ENCODE data around the gene VAV2.

VAV2 gene

GRCh38 chr9:133971121-133971951, 20.8 kb downstream of the VAV2 start:
- Mint-ChIP-seq H3K4me1 (peaks cover 63% of the 10 kb centered on the region), H3K27ac (peak overlapping the region; percentile 32), H3K27me3 (ENCODE audit: low read depth, poor library complexity) (no peaks in the 10 kb centered on the region), H3K36me3 (ENCODE audit: low read depth) (peaks cover 6% of the 10 kb centered on the region), H3K9me3 (peaks cover 7% of the 10 kb centered on the region), H3K4me3 (no peak overlapping the region)
- peak; percentile 9 for DNase-seq
- TF ChIP-seq, protein P1, sequence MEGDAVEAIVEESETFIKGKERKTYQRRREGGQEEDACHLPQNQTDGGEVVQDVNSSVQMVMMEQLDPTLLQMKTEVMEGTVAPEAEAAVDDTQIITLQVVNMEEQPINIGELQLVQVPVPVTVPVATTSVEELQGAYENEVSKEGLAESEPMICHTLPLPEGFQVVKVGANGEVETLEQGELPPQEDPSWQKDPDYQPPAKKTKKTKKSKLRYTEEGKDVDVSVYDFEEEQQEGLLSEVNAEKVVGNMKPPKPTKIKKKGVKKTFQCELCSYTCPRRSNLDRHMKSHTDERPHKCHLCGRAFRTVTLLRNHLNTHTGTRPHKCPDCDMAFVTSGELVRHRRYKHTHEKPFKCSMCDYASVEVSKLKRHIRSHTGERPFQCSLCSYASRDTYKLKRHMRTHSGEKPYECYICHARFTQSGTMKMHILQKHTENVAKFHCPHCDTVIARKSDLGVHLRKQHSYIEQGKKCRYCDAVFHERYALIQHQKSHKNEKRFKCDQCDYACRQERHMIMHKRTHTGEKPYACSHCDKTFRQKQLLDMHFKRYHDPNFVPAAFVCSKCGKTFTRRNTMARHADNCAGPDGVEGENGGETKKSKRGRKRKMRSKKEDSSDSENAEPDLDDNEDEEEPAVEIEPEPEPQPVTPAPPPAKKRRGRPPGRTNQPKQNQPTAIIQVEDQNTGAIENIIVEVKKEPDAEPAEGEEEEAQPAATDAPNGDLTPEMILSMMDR (IDR thresholded peaks at IDR 0.05), result no peak

- no peak overlapping the region for H3K4me3 Mint-ChIP-seq
Measured at GRCh38 chr9:133970581-133971058, 21.5 kb downstream of the VAV2 start.

DNA sequence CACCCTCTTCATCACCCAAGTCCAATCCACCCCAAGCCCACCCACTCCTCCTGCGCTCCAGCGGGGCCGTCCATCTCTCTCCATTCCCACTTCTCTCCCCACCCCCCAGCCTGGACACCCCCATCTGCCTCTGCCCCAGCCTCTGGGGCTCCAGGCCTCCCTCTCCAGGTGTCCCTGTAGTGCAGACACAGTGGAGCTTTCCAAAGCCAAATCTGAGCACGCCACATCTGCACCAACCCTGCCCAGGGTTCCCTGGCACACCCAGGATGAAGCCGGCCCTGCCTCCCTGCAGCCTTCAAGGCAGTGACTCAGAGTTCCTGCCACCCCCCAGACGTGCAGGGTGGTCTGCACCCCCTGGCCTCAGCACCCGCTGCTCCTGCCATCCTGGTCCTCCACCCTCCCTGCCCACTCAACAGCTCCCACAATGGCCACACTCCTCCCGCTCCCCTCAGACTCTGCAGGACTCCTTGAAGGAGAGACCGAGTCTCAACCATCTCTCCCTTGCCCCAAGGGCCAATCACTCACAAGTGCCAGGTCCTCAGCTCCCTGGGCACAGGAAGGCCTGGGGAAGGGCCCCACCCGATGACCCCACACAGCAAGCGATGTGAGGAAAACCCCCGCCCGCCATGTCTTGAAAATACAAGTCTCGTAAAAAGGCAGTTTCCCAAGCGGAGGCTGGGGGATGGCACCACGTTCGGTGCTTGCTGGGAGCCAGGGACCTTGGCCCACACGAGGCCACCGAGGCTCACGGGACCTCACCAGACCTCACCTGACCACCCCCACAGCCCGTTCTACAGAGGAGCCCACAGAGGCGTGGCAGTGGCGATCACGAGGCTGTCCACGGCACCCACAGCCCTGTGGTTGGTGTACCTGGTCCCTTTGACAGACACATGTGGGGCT, 22.2 kb downstream of the VAV2 start:
- H3K9me3 Mint-ChIP-seq, result peaks cover 21% of the 10 kb centered on the region
- peaks cover 54% of the 10 kb centered on the region for H3K4me1 Mint-ChIP-seq
- TF ChIP-seq, protein P1 (IDR thresholded peaks at IDR 0.05), result no peak
- H3K4me3 Mint-ChIP-seq, result no peak overlapping the region
- DNase-seq, result peak; percentile 2
- H3K27ac Mint-ChIP-seq, result no peak overlapping the region
- peaks cover 2% of the 10 kb centered on the region for H3K27me3 Mint-ChIP-seq (ENCODE audit: low read depth, poor library complexity)
- H3K36me3 Mint-ChIP-seq (ENCODE audit: low read depth), result peaks cover 20% of the 10 kb centered on the region

More at GRCh38 chr9:133970581-133971058, 21.5 kb downstream of the VAV2 start:
- Mint-ChIP-seq H3K9me3 (peaks cover 14% of the 10 kb centered on the region), H3K27ac (peak overlapping the region; percentile 66), H3K4me1 (peaks cover 61% of the 10 kb centered on the region), H3K36me3 (ENCODE audit: low read depth) (peaks cover 13% of the 10 kb centered on the region), H3K27me3 (ENCODE audit: low read depth, poor library complexity) (no peaks in the 10 kb centered on the region)
- TF ChIP-seq, protein P1 (IDR thresholded peaks at IDR 0.05), result no peak
- DNase-seq, result no peak

GRCh38 chr9:133968966-133969617, 23.0 kb downstream of the VAV2 start:
- H3K4me1 Mint-ChIP-seq, result peaks cover 46% of the 10 kb centered on the region
- no peak for DNase-seq
- TF ChIP-seq, protein P1 (IDR thresholded peaks at IDR 0.05), result no peak
- H3K27ac Mint-ChIP-seq, result peak overlapping the region; percentile 80
- H3K36me3 Mint-ChIP-seq (ENCODE audit: low read depth), result peaks cover 27% of the 10 kb centered on the region
- peaks cover 28% of the 10 kb centered on the region for H3K9me3 Mint-ChIP-seq
- peaks cover 2% of the 10 kb centered on the region for H3K27me3 Mint-ChIP-seq (ENCODE audit: low read depth, poor library complexity)
- H3K4me3 Mint-ChIP-seq, result no peak overlapping the region

DNA sequence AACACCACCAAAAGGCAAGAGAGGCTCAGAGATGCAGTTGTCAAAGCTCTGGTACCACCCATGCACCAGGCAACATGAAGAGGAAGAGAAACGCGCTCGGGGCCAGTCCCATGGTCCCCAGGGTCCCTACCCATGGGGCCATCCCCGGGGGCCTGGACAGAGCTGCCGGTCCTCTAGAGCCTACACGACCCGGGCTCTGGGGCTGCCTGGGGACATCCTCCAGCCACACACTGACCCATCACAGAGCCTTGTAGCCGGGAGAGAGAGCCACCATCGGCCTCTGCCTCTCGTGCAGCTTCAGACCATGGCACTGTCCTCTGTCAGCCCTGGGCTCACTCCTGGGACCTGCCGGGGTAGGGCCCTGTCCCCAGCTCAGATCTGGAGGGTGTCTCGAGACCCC, 23.7 kb downstream of the VAV2 start:
- Mint-ChIP-seq H3K4me3 (no peak overlapping the region), H3K27me3 (ENCODE audit: low read depth, poor library complexity) (peaks cover 2% of the 10 kb centered on the region), H3K4me1 (peaks cover 40% of the 10 kb centered on the region), H3K27ac (no peak overlapping the region), H3K36me3 (ENCODE audit: low read depth) (peaks cover 27% of the 10 kb centered on the region), H3K9me3 (peaks cover 28% of the 10 kb centered on the region)
- DNase-seq, result no peak
- TF ChIP-seq, protein P1 (IDR thresholded peaks at IDR 0.05), result no peak
